HG02938 (cell line): ENCODE measurements around the gene XRN1.

ENCODE experiments used
- ATAC-seq: cut with Tn5 transposase; IDR thresholded peaks from one replicate; pipeline ENCODE4 v1.9.1; 2021; ENCODE audit warnings: mild to moderate bottlenecking, moderate library complexity; ENCODE audit not compliant: unreplicated experiment

XRN1 gene

GRCh38 chr3:142272200-142272891, 175.5 kb downstream of the XRN1 start:
- no peak for ATAC-seq

- no peak for ATAC-seq
These were observed 177.4 kb downstream of the XRN1 start for GRCh38 chr3:142270407-142270806.

GRCh38 chr3:142269767-142270166, 178.1 kb downstream of the XRN1 start:
- ATAC-seq, result no peak

GRCh38 chr3:142268426-142268825, 179.4 kb downstream of the XRN1 start:
- ATAC-seq, result no peak

GRCh38 chr3:142267269-142267668, 180.6 kb downstream of the XRN1 start:
- ATAC-seq, result no peak

GRCh38 chr3:142263112-142263511, 184.7 kb downstream of the XRN1 start:
- no peak for ATAC-seq

- ATAC-seq, result no peak
These were observed 188.5 kb downstream of the XRN1 start for GRCh38 chr3:142259359-142259758.

GRCh38 chr3:142256712-142257333, 191.0 kb downstream of the XRN1 start:
- ATAC-seq, result no peak
